Fibroblast of mammary gland (primary cell): ENCODE measurements around the gene CTU1.
A peak's percentile ranks its signal among the peaks of the same experiment; 100 is the strongest.

Experiments used
- DNase-seq: peaks from one replicate; pipeline ENCODE4 v3.0.0-alpha.2; 2010; ENCODE audit warnings: low read depth
- H3K4me3 ChIP-seq: 2 replicates; pipeline ENCODE4 v1.5.1; 2011; ENCODE audit warnings: low read depth, mild to moderate bottlenecking, low read length, moderate library complexity; ENCODE audit not compliant: control insufficient read depth
- TF ChIP-seq, protein P1 (sequence below): conservative IDR thresholded peaks from 2 replicates; pipeline ENCODE4 v1.5.1; 2011; ENCODE audit warnings: low read depth, low read length, inconsistent platforms; ENCODE audit not compliant: control insufficient read depth, insufficient read depth

Gene CTU1

DNA sequence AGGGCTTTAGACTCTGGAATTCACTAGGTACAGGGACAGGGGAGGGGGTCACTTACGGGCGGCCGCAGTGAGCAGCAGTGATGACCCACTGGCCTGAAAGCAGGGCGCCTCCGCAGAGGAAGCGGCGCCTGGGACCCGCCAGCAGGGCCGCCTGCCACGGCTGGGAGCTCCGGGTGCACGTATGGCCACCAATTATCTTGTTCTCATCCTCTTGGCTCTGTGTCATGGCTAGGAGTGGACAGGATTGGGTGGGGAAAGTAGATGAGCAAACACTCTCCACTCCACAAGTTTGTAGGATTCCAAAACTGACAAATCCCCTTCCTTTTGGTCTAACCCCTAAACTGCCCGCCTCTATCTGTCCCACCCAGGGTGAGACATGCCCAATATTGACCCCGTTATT lies 26.7 kb downstream of the CTU1 start:
- H3K4me3 ChIP-seq: no peak overlapping the region
- TF ChIP-seq, protein P1, sequence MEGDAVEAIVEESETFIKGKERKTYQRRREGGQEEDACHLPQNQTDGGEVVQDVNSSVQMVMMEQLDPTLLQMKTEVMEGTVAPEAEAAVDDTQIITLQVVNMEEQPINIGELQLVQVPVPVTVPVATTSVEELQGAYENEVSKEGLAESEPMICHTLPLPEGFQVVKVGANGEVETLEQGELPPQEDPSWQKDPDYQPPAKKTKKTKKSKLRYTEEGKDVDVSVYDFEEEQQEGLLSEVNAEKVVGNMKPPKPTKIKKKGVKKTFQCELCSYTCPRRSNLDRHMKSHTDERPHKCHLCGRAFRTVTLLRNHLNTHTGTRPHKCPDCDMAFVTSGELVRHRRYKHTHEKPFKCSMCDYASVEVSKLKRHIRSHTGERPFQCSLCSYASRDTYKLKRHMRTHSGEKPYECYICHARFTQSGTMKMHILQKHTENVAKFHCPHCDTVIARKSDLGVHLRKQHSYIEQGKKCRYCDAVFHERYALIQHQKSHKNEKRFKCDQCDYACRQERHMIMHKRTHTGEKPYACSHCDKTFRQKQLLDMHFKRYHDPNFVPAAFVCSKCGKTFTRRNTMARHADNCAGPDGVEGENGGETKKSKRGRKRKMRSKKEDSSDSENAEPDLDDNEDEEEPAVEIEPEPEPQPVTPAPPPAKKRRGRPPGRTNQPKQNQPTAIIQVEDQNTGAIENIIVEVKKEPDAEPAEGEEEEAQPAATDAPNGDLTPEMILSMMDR: no peak
- DNase-seq: no peak

GRCh38 chr19:51079481-51080110 lies 28.6 kb downstream of the CTU1 start:
- H3K4me3 ChIP-seq: no peak overlapping the region
- TF ChIP-seq, protein P1: no peak
- peak; percentile 16 for DNase-seq

DNA sequence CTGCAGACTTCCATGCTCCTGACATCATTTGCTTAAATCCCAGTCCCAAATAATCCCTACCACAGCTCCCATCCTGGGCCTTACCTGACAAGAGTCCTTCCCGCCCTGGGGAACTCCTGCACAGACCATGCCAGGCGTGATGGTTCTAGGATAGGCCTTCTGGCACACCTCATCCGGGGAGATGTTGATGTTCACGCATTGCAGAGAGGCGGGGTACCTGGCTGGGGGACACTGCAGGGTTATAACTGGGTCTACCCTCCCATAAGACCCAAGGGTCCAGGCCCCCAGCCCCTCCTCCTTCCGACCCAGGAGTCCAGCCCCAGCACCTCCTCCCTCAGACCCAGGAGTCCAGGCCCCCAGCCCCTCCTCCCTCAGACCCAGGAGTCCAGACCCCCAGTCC lies 29.5 kb downstream of the CTU1 start:
- TF ChIP-seq, protein P1: no peak
- DNase-seq: no peak
- H3K4me3 ChIP-seq: no peak overlapping the region

- no peak overlapping the region for H3K4me3 ChIP-seq
- DNase-seq: no peak
- TF ChIP-seq, protein P1: no peak
These were observed 30.1 kb downstream of the CTU1 start for GRCh38 chr19:51078104-51078503.

DNA sequence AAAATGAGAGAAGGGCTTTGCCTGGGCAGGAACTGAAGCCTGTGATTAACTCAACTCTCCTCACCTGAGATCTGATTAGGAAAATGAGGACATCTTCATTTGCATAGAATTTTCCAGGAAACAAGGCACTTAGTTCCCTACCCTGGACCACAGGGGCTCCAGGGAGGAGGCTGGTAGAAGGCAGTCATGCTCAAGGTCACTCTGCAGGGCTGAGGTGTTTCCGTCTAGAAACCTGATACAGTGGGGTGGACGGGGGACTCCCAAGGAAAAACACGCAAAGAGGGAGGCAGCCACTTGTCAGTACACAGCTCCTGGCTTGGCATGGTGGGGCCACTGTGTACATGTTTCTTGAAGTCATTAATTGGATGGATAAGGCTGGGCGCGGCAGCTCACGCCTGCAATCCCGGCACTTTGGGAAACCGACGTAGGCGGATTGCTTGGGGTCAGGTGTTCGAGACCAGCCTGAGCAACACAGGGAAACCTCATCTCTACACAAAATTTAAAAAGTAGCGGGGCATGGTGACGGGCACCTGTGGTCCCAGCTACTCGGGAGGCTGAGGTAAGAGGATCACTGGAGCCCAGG lies 31.5 kb downstream of the CTU1 start:
- no peak overlapping the region for H3K4me3 ChIP-seq
- TF ChIP-seq, protein P1: no peak
- DNase-seq: no peak

DNA sequence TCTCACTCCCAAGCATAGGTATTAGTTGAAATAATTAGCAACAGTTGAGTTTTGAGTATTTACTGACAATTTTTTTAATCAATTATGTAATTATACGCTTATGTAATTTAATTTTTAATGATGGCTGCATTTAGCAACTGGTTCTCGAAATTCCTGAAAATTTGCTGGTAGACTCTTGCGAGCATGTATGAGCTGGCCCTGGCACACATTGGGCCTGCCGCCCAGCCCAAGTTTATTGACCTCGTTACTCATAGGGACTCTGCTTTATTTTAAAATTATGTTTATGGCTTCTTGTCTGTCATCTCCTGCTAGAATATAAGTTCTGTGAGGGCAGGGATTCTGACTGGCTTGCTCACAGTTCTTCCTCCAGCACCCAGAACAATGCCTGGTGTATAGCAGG lies 32.2 kb downstream of the CTU1 start:
- TF ChIP-seq, protein P1: no peak
- no peak for DNase-seq
- H3K4me3 ChIP-seq: no peak overlapping the region
